Neural cell (in vitro differentiated cells): ENCODE measurements around the gene ATN1. TPM values are rescaled to one million over a fixed set of nuclear protein-coding genes. Genes with fewer than 3 reads are reported as not detected.

ENCODE experiments used
- H2AFZ ChIP-seq: fragments of 200-600, 300-800 bp; sonication (generic), shearing (Covaris generic); 2 replicates; pipeline ENCODE4 v1.6.0; 2014; ENCODE audit warnings: low read depth, mild to moderate bottlenecking, antibody characterized with exemption, low read length, moderate library complexity
- H3F3A ChIP-seq: fragments of 200-600 bp; shearing (Covaris generic); 2 replicates; pipeline ENCODE4 v1.6.1; 2016; ENCODE audit warnings: mild to moderate bottlenecking, moderate library complexity, mixed read lengths, antibody characterized with exemption, low read length; ENCODE audit not compliant: insufficient read depth, poor library complexity, severe bottlenecking
- H3K27ac ChIP-seq: fragments of 200-600, 300-800 bp; sonication (generic), shearing (Covaris generic); 2 replicates; pipeline ENCODE4 v1.5.1; 2014; ENCODE audit warnings: mild to moderate bottlenecking, low read length, moderate library complexity
- H3K27me3 ChIP-seq: fragments of 300-800, 200-600 bp; sonication (generic), shearing (Covaris generic); 2 replicates; pipeline ENCODE4 v1.6.0; 2014; ENCODE audit warnings: mild to moderate bottlenecking, low read depth, low read length, moderate library complexity; ENCODE audit not compliant: insufficient read depth
- H3K36me3 ChIP-seq: fragments of 300-800, 200-600 bp; sonication (generic), shearing (Covaris generic); 2 replicates; pipeline ENCODE4 v1.5.1; 2014; ENCODE audit warnings: mild to moderate bottlenecking, antibody characterized with exemption, low read length, moderate library complexity; ENCODE audit not compliant: insufficient read depth
- H3K4me2 ChIP-seq: fragments of 300-800, 200-600 bp; sonication (generic), shearing (Covaris generic); 2 replicates; pipeline ENCODE4 v1.6.0; 2014; ENCODE audit warnings: mild to moderate bottlenecking, low read length
- H3K4me3 ChIP-seq: fragments of 300-800, 200-600 bp; sonication (generic), shearing (Covaris generic); 2 replicates; pipeline ENCODE4 v1.5.1; 2014; ENCODE audit warnings: mild to moderate bottlenecking, low read length, moderate library complexity
- H3K79me2 ChIP-seq: fragments of 200-600 bp; shearing (Covaris generic); replicated peaks from 2 replicates; pipeline ENCODE4 v1.6.0; 2014; ENCODE audit warnings: mild to moderate bottlenecking, low read length, moderate library complexity; ENCODE audit not compliant: insufficient read depth
- H3K9ac ChIP-seq: fragments of 300-800, 200-600 bp; sonication (generic), shearing (Covaris generic); 2 replicates; pipeline ENCODE4 v1.6.1; 2016; ENCODE audit warnings: mild to moderate bottlenecking, low read length, mixed read lengths
- H3K9me2 ChIP-seq: fragments of 200-600 bp; shearing (Covaris generic); 2 replicates; pipeline ENCODE4 v1.6.1; 2016; ENCODE audit warnings: mild to moderate bottlenecking, low read length, mixed read lengths; ENCODE audit not compliant: insufficient read depth
- H3K9me3 ChIP-seq: fragments of 200-600, 300-800 bp; sonication (generic), shearing (Covaris generic); 2 replicates; pipeline ENCODE4 v1.6.1; 2016; ENCODE audit warnings: mild to moderate bottlenecking, mixed run types, low read length, moderate library complexity, mixed read lengths
- H4K20me1 ChIP-seq: fragments of 200-600 bp; shearing (Covaris generic); 2 replicates; pipeline ENCODE4 v1.6.1; 2016; ENCODE audit warnings: mild to moderate bottlenecking, mixed run types; ENCODE audit not compliant: insufficient read depth
- CTCF ChIP-seq: fragments of 450-650 bp; IDR thresholded peaks from 2 replicates; pipeline ENCODE4 v1.5.1; 2014; ENCODE audit warnings: antibody characterized with exemption, mild to moderate bottlenecking, moderate library complexity; ENCODE audit not compliant: poor library complexity, severe bottlenecking
- EP300 ChIP-seq: fragments of 450-650 bp; conservative IDR thresholded peaks from 2 replicates; pipeline ENCODE4 v1.6.1; 2014; ENCODE audit warnings: antibody characterized with exemption, mild to moderate bottlenecking, moderate library complexity; ENCODE audit not compliant: poor library complexity, severe bottlenecking
- EZH2 ChIP-seq: fragments of 200-600, 300-800 bp; shearing (Covaris generic), sonication (generic); IDR thresholded peaks from 2 replicates; pipeline ENCODE4 v1.6.1; 2014; ENCODE audit warnings: antibody characterized with exemption, low read length, borderline replicate concordance, mild to moderate bottlenecking; ENCODE audit not compliant: insufficient read depth, poor library complexity, severe bottlenecking
- MXI1 ChIP-seq: fragments of 450-650 bp; conservative IDR thresholded peaks from 2 replicates; pipeline ENCODE4 v1.6.1; 2014; ENCODE audit warnings: antibody characterized with exemption, mild to moderate bottlenecking; ENCODE audit not compliant: poor library complexity, severe bottlenecking
- POLR2AphosphoS5 ChIP-seq: IDR thresholded peaks from 2 replicates; pipeline ENCODE4 v1.6.1; 2012
- RAD21 ChIP-seq: fragments of 450-650 bp; conservative IDR thresholded peaks from 2 replicates; pipeline ENCODE4 v1.6.1; 2014; ENCODE audit warnings: antibody characterized with exemption, mild to moderate bottlenecking, moderate library complexity
- REST ChIP-seq: IDR thresholded peaks from 2 replicates; pipeline ENCODE4 v1.6.1; 2012; ENCODE audit warnings: borderline replicate concordance
- SMC3 ChIP-seq: fragments of 450-650 bp; conservative IDR thresholded peaks from 2 replicates; pipeline ENCODE4 v1.6.1; 2014; ENCODE audit warnings: antibody characterized with exemption, mild to moderate bottlenecking, moderate library complexity; ENCODE audit not compliant: poor library complexity
- TAF1 ChIP-seq: IDR thresholded peaks from 2 replicates; pipeline ENCODE4 v1.6.1; 2012; ENCODE audit warnings: low read depth
- polyA plus RNA-seq: library from polyadenylated mRNA; depleted of rRNA; stranded (reverse); fragments of >200 nt; gene quantifications from 2 replicates; pipeline ENCODE4 v1.2.3, GENCODE V29; 2014

ATN1 gene
- polyA plus RNA-seq, 1 donor from 2014 or later: 9.2 TPM

GRCh38 chr12:6896846-6897435 is 30.8 kb upstream of the ATN1 start:
- TF ChIP-seq SMC3: no peak
- TF ChIP-seq REST: no peak
- TF ChIP-seq EP300: no peak
- no peak for TF ChIP-seq EZH2
- no peak for TF ChIP-seq CTCF
- no peaks in the 10 kb centered on the region for H3K79me2 ChIP-seq
- H3K36me3 ChIP-seq: no peaks in the 10 kb centered on the region
- H3K4me3 ChIP-seq: no peak overlapping the region
- H3F3A ChIP-seq: no peaks in the 10 kb centered on the region
- no peaks in the 10 kb centered on the region for H3K9me3 ChIP-seq
- H3K27ac ChIP-seq: no peak overlapping the region
- H3K9ac ChIP-seq: no peak overlapping the region
- H2AFZ ChIP-seq: no peak overlapping the region
- no peaks in the 10 kb centered on the region for H4K20me1 ChIP-seq
- no peaks in the 10 kb centered on the region for H3K9me2 ChIP-seq
- H3K4me2 ChIP-seq: no peak overlapping the region
- H3K27me3 ChIP-seq: no peaks in the 10 kb centered on the region

GRCh38 chr12:6899427-6899826 is 28.3 kb upstream of the ATN1 start:
- Histone ChIP-seq H3F3A (peaks cover 4% of the 10 kb centered on the region), H3K9me3 (no peaks in the 10 kb centered on the region), H3K9ac (no peak overlapping the region), H3K27ac (no peak overlapping the region), H2AFZ (no peak overlapping the region), H3K4me2 (no peak overlapping the region), H3K27me3 (no peaks in the 10 kb centered on the region), H4K20me1 (no peaks in the 10 kb centered on the region), H3K9me2 (no peaks in the 10 kb centered on the region), H3K36me3 (no peaks in the 10 kb centered on the region), H3K79me2 (no peaks in the 10 kb centered on the region), H3K4me3 (no peak overlapping the region)
- TF ChIP-seq MXI1 (no peak), POLR2AphosphoS5 (no peak), RAD21 (no peak), SMC3 (no peak), EP300 (no peak), REST (no peak), CTCF (no peak), TAF1 (no peak), EZH2 (no peak)
